ENCODE data around the gene NFIA.

Gene NFIA

DNA sequence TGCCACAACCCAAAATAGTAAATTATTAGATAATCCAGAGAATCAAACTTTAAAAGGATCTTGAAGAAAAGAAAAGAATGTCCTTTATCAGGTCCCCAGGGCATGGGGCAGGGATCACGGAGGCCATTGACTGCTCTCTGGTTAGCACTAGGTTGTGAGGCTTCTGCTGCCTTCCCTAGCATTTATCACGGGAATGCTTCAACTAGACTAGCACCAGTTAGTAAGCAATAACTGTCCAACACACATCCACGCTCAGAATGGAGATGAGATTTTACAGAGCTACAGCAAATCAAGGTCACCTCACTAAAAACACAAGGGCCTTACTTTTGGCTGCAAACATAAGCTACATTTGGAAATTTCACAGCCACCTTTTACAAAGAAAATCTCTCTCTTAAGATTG is 304.0 kb downstream of the NFIA start:
- no peak for DNase-seq

DNA sequence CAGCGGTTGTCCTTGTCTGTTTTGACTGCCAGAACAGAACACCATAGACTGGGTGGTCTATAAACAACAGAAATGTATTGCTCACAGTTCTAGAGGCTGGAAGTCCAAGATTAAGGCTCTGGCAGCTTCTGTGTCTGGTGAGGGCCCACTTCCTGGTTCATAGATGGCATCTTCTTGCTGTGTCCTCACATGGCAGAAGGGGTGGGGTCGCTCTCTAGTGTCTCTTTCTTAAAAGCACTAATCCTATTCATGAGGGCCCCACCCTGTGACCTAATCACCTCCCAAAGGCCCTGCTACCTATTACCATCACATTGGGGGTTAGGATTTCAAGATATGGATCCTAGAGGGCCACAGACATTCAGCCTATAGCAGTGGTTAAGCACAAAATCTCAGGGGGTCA is 304.4 kb downstream of the NFIA start:
- DNase-seq, result no peak

DNA sequence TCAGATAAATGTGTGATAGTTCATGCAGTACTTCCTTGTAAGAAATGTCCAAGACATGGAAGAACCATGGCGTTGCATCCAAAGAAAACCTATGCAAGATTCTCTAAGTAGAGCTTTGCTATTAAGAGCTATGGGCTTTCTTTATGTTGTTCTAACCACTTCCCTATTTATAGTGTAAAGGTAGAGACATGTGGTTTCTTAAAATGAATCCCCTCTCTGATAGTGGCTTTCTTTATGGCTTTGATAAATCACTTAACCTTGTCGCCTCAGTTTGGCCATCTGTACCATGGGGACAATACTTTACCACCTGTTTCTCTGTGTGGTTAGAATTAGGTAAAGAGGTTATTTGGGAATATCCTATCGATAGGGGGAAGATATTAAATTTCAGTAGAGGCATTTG is 305.5 kb downstream of the NFIA start:
- DNase-seq, result no peak

DNA sequence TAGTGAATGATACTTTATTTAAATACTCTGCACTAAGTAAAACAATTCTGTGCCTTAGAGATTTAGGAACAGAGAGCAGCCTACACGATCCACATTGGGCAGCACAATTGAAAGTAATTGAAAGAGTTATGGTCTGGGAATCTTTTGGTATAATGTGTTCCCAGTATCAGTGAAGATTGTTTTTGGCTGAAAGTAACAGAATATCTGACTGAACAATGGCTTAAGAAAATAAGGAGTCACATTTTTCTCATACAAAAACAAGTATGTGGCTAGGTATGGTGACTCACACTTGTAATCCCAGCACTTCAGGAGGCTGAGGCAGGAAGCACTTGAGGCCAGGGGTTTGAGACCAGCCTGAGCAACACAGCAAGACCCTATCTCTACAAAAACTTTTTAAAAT is 306.2 kb downstream of the NFIA start:
- no peak for DNase-seq

DNA sequence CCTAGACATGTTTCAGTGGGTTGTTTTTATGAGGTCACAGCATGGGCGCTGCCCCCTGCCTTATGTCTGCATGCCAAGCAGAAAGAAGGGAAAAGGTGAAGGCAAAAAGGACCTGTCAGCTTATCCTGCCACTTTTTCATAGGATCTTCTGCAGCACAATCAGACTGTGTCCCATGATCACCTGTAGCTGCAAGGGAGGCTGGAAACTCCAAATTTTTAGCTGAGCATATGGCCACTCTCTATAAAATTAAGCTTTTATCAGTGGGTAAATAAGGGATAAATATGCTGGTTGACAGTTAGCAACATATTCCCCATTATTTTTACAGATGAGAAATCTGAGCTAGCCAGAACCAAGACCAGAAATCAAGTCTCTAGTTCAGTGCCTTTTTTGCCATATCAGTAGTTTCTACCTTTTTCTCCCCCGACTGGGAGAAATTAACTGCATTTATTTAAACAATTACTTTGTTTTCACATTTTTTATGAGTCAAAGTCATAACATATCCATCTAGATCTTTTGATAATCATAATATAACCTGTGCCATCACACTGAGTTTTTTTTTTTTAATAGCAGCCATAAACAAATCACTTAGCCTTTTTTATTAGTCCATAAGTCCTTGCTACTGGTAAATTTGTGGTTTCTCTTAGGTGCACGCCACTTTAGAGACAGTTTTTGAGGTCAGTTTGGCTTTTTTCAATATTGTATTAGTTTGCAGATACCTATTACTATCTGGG is 307.0 kb downstream of the NFIA start:
- DNase-seq, result no peak

DNA sequence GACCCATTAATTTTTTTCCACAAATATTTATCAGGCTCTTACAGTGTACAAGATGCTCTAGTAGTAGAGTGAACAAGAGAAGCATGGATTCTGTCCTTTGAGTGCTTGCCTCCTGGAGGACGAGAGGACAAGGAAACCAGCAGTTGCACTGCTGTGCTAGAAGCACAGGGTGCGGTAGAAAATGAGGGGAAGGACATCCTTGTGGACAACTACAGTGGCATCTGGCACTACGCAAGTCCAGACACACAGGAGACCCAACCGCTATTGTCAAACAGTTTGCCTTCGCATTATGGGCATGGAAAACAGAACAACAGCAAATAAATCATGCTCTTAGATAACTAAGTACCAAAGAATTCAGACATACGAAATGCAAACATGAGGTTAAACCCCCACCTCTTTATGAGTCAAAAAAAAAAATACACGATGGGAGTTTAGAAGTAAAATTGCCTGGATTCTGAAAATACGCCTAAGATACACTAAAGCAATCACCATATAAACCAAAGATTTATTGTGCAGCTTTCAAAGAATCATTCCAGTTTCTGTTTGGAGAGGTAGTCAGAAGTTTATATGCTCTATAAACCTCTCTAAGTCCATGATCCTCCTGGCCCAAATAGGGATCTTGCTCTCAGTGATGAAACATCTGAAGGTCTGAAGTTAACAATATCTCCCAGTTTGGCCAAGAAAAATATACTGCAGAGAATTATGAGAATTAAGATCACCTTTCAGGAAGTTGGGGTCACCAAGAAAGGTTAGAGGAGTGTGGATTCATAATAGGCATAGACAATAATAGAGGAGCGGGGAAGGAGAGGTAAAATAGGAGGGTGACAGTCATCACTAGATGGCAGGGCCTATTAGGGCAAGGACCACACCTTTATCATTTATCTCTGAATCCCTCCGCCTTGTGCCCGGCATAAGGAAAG is 307.8 kb downstream of the NFIA start:
- DNase-seq, result no peak

DNA sequence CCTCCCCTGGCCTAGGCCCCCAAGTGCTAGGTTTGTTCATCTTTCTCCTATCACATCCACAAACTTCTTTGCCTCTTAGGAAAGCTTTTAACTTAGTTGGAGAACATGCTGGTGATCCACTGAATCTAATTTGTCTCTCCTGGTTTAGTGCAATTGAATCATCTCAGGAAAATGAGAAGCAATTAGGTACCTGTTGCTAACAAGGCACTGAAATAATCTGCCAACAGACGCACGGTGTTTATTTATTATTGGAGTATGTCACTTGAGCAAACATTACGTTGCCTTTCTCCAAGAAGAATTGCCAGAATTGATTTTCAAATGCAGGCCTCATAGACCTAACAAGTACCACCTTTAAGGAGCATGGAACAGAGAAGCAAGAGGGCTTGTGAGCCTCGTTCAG is 309.4 kb downstream of the NFIA start:
- no peak for DNase-seq

DNA sequence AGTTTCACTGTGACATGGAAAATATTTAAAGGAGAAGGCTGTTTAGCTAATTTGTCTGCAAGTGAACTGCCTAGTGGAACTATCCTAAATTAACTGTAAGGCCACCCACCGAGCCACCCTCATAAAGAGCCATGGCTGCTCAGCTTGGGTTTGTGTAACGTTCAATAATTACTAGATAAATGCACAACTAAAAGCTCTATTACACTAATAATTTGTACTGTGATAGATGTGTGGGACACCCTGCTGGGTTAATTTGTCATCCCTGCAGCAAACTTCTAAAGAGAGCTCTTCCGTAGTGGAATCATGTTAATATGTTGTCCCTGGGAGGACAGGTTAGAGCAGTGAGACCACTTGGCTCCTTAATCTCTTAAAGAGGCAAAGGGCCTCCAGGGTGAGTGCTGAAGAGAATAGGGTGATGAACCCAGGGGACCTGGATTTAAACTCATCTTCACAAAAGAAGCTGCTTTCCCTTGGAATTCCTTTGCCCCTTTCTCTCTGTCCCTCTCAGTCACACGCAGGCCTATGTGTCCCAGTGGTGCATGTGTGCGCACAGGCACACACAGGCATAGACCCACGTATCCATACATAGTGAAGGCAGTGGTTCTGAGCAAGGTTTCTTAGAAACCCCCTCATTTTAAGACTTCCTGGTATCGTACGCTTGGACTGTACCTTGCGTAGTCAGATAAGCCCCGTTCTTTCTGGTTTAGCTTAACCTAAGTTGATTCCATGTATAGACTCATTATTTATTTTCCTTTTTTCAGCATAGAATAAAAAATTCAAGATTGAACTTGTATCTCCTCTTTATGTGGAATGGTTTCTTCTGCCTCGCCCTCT is 310.3 kb downstream of the NFIA start:
- peak; percentile 39 for DNase-seq

DNA sequence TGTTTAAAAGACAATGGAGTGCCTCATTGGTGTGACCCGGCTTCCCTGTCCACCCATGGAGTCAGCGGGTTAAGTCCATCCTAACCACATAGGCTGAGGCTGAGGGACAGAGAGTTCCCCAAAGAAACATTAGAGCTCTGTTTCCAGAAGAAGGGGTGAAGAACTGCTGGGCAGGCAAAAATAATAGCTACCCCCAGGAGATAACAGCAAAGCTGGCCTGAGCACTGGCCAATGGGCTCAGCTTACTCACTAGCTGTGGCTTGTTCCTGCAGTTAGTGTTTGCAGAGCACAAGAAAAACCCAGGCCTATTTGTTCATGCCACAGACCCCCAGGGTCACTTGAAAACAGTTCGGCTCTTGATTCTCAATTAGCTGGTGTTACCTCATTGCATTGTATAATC is 311.2 kb downstream of the NFIA start:
- DNase-seq, result no peak

DNA sequence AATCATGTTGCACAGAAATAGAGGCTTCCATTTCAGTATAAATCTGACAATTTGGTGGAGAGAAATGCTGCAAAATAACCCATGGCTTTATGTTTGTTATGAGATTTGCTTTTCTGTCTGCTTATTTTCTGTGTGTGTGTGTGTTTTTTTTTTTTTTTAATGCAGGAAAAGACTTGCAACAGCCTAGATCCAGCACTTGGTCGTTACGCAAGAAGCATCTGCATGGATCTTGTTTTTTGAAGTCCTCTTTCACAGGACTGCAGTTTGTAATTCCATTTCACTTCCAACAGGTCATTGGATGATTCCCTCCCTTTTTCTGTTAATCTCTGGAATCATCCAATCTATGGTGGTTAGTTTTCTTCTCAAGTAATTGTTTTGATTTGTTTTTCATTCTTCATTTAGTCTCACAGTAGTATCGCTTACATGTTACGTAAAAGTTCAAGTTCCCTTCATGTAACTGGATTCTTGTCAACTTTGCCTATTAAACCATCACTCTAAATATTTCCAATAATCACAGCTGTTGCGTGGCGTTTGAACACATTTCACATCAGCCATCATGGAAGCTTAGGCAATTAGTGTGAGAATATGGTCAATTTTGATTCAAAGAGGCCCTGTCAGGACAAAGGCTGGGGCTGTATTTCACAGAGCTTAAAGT is 312.9 kb downstream of the NFIA start:
- no peak for DNase-seq

DNA sequence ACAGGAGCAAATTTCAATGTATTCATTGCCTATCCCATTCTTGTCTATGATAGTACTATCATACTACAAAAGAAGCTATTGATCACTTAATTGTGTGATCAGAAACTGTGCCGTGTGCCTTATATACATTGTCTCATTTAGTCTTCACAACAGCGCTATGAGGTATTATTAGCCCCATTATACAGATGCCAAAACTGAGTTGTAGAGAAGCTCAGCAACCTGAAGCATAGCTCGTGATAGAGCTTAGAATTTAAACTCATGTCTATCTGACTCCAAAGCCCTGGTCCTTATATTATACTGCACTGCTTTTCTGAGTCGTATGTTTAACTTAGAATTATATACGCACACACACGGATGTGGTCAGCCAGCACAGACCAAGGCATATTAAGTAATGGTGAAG is 315.1 kb downstream of the NFIA start:
- no peak for DNase-seq

DNA sequence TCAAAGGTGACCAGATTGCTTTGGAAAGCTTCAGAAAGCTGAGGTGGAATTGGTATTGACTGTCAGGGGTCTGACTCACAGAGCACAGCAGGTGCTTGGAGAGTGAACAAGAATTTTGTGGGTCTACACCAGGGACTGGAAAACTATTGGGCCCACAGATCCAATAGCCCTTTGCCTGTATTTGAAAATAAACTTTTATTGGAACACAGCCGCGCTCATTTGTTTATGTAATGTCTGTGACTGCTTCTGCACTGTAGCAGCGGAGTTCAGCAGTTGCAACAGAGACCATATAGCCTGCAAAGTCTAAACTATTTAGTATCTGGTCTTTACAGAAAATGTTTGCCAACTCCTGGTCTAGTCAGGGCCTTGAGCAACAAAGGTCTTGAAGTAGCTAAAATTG is 315.6 kb downstream of the NFIA start:
- DNase-seq, result no peak

DNA sequence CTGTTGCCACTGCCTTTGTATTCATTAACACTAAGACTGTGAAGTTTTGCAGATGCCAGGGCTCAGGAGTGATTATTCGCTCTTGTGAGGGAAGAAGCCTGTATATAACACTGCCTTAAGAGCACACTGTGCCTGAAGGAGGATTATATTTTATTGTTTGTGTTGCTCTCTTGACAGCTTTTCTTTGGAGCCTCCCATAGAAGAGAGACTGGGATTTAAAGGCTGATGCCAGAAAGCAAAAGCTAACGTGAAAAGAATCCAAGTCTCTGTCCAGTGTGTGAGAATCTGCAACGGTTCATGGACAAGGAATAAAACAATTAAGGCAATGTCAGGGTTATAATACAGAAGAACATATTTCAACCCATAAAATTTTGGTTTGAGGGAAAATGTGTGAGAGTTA is 316.8 kb downstream of the NFIA start:
- DNase-seq, result no peak

DNA sequence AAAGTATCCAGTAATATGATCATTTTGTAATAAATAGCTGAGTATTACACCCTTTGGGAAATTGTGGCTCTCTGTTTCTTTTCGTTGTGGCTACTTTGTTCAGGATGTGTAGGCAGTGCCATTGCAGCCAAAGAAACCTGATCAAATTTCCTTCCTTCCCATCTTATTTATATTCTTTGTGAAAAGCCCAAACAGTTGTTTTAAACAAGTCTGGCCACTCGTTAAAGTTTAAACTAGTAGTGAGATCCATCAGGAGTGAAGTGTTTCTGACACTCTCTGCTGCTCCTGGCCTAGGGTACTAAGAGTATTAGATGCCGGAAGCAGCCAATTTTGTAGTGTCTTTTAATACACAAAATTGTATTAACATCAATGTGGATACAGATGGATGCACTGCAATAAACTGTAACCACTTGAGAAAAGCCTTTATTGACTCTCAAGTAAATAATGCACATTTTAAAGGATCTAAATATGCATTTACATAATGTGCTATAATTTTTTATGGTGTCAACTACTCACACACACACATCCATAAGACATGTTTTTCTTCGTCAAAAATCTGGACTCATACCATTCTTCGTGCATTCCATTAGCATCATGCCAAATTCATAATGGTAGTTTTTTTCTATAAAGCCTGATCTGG is 317.9 kb downstream of the NFIA start:
- DNase-seq, result no peak

DNA sequence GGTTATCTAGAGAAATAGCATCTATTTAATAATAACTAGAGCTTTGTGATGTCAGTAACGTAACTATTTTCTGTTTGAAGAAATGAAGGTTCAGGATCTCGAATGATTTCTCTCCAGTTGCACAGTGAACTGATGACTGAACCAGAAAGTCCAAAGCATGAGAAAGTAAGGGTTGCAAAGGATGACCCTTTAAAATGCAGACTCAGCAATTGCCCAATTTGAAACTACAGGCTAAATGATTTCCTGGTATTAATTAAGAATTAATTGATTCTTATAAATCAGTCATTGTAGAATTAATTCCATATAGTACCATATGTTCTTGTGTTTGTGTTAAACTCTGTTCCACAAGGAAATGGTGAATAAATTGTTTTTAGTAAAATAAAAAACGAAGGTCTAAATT is 318.6 kb downstream of the NFIA start:
- no peak for DNase-seq

DNA sequence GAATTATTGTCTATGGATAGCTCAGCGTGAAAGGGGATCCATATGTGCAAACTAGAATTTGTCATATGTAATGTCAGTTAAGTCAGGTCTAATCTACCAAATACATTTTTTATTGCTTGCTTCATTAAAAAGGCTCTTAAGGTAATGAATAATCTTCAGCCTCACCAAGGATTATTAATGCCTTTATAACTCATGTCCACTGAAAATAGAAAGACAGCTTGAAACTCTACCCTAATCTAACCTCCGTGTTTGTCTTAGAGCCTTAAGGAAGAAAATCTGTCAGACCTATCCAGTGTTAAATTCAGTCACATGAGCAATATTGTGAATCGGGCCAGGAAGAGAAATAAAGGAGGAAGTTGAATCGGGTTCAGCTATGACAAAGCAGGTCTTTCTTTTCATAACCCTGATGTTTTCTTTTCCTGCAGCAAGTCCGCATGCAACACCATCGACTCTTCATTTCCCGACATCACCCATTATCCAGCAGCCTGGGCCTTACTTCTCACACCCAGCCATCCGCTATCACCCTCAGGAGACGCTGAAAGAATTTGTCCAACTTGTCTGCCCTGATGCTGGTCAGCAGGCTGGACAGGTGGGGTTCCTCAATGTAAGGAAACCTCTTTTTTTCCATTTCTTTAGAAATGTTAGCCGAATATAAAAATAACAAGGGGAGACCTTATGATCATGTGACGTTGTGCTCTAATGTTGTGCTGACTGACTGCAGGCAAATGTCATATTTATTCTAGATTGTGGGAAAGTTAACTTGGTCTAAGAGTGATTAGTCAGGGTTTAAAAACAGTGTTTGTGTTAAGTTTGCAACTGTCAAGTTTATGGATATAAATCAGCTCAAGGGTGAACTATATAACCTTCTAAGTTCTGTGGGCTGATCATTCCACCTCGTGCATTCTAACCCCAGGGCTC is 321.6 kb downstream of the NFIA start:
- no peak for DNase-seq

DNA sequence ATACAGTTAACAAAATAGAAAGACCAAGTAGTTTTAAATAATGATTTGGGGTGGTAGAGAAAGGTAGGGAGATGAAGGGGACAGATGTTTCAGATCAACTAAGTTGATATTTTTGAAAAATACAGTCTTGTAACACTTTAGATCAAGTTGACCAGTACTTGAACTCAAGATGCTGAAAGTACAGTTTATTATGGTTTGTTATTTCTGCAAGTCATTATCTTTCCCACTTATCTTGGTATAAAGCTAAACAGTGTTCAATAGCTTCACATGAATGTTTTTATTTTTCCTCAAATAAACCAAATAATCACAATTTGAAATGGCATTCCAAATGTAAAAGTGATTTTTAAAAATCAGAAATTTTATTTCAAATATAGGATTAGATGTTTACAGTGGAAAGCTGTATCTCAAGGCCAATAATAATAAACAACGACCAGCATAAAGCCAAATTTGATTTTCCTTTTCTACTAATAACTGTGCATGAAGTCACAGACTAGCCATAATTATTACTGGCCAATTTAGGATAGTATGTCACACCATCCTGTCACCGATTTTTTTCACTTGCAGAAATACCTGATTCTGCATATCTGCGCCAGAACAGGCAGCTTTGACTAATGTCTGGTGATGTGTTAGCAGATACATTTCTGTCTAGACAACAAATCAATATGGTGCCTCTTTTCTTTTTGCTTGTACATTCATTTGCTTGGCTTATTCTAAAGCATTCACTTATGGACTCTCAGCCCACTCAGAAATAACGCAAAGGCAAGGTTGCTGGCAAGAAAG is 322.4 kb downstream of the NFIA start:
- no peak for DNase-seq

DNA sequence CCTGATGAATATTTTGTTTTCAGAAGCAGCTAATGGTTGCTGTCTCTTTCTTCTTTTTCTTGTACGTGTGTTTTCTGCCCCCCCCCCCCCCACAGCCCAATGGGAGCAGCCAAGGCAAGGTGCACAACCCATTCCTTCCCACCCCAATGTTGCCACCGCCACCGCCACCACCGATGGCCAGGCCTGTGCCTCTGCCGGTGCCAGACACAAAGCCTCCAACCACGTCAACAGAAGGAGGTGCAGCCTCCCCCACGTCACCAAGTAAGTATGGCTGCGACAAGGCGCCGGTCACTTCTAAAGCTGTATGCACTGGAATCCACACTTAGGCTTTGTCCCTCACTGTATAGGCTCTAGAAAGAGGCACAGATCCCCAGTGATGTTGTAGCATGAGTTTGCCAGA is 324.1 kb downstream of the NFIA start:
- no peak for DNase-seq

DNA sequence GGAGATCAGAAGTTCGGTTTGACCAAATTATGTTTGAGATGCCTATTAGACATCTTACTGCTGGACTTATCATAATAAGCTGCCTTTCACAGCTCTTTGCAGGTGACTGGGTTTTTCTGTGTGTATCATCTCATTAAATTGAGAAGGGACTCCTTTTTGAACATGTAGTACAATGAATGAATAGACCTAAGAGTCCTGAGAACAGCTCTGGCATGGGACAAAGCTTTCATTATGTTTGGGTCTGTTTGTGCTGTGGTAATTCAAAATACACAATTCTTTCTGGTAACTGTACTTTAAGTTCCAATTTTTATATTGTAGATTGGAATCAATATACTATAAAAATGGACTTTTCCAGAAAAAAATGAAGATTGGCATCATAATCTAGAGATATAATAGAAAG is 330.2 kb downstream of the NFIA start:
- DNase-seq, result no peak

DNA sequence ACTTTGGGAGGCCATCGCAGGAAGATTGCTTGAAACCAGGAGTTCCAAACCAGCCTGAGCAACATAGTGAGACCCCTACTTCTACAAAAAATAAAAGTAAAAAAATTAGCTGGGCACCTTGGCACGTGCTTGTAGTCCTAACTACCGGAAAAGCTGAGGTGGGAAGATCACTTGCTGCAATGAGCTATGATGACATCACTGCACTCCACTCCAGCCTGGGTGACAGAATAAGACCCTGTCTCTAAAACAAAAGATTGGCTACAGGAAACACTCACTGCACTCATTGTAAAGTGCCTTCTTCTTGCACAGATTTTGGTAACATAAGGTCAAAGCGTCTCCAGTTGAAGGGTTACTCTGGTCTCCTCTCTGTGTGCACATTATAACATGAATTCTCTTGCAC is 336.8 kb downstream of the NFIA start:
- no peak for DNase-seq

DNA sequence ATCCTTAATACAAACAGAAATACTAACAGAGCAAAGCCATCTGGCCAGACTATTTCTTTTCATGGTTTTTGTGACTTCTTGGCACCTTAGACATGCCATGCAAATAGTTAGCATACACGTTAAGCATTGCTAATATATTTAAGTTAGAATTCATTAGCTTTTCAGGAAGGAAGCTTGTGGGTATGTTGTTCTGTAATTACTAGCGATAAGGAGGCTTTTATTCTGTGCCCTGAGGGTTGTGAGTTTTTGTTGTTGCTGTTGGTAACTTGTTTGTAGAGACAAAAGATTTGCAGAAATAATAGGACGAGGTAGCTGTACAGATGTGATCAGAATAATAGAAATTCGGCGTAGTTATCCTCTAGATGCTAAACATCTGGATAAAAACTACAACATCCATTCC is 337.3 kb downstream of the NFIA start:
- no peak for DNase-seq

Data from NCI-H2227 treated with DMSO at 0.1 percent for 48 hours (cell line).